ENCODE results near the gene DEK. TPM values are rescaled to one million over a fixed set of nuclear protein-coding genes. Genes with fewer than 3 reads are reported as not detected.

The DEK gene
- total and polyA plus RNA-seq, 8 donors = 13.8 to 34.1 (median 26.0) TPM

GRCh38 chr6:18204691-18205090, 59.6 kb downstream of the DEK start:
- DNase-seq = no peak
- Histone ChIP-seq H3K4me1 (no peaks in the 10 kb centered on the region), H3K36me3 (peaks cover 0 to 6% (median 0%) of the 10 kb centered on the region in 3 donors), H3K4me3 (no peak overlapping the region), H3K27me3 (no peaks in the 10 kb centered on the region), H3K9me3 (no peaks in the 10 kb centered on the region), H3K27ac (no peak overlapping the region)
- no peak for FAIRE-seq
- intact Hi-C loops (cut with DNase I) = no loop called here
- no peak for TF ChIP-seq CTCF (IDR thresholded peaks at IDR 0.05)
- WGBS, 2 donors = 91 to 96% methylated on average over 8 of the region's 8 CpGs
- ATAC-seq = no peak

GRCh38 chr6:18203786-18204185, 60.5 kb downstream of the DEK start:
- TF ChIP-seq CTCF (IDR thresholded peaks at IDR 0.05) = no peak
- DNase-seq (no peak), FAIRE-seq (no peak), ATAC-seq (no peak)
- Histone ChIP-seq H3K9me3 (no peaks in the 10 kb centered on the region), H3K27ac (no peak overlapping the region), H3K4me3 (no peak overlapping the region), H3K36me3 (peaks cover 0 to 6% (median 0%) of the 10 kb centered on the region in 3 donors), H3K27me3 (no peaks in the 10 kb centered on the region), H3K4me1 (no peaks in the 10 kb centered on the region)
- 94 to 95% methylated on average over 6 of the region's 6 CpGs for WGBS, 2 donors
- intact Hi-C loops (cut with DNase I) = no loop called here

- WGBS, 2 donors = 94% methylated on average over 3 of the region's 3 CpGs
- no peak for FAIRE-seq
- no peak for TF ChIP-seq CTCF (IDR thresholded peaks at IDR 0.05)
Observed at GRCh38 chr6:18192026-18192425, 72.3 kb downstream of the DEK start.

GRCh38 chr6:18189196-18189595, 75.1 kb downstream of the DEK start:
- TF ChIP-seq CTCF (IDR thresholded peaks at IDR 0.05) = no peak
- DNase-seq (no peak), ATAC-seq (no peak), FAIRE-seq (no peak)
- Histone ChIP-seq H3K9me3 (no peaks in the 10 kb centered on the region), H3K27me3 (no peaks in the 10 kb centered on the region), H3K27ac (no peak overlapping the region), H3K4me1 (no peaks in the 10 kb centered on the region), H3K36me3 (peaks cover 0 to 7% (median 0%) of the 10 kb centered on the region in 3 donors), H3K4me3 (no peak overlapping the region)
- WGBS, 2 donors = 96 to 98% methylated on average over 2 of the region's 2 CpGs
- intact Hi-C loops (cut with DNase I) = no loop called here

More at GRCh38 chr6:18192026-18192425, 72.3 kb downstream of the DEK start:
- Histone ChIP-seq H3K9me3 (no peaks in the 10 kb centered on the region), H3K27me3 (no peaks in the 10 kb centered on the region), H3K4me3 (no peak overlapping the region), H3K4me1 (no peaks in the 10 kb centered on the region), H3K36me3 (peaks cover 0 to 7% (median 0%) of the 10 kb centered on the region in 3 donors), H3K27ac (no peak overlapping the region)
- intact Hi-C loops (cut with DNase I) = no loop called here
- DNase-seq (no peak), ATAC-seq (no peak)

GRCh38 chr6:18187701-18188100, 76.6 kb downstream of the DEK start:
- ATAC-seq (no peak), FAIRE-seq (no peak), DNase-seq (peak in 1 of 6 donors; percentile 42)
- Histone ChIP-seq H3K4me3 (no peak overlapping the region), H3K27me3 (no peaks in the 10 kb centered on the region), H3K27ac (no peak overlapping the region), H3K9me3 (no peaks in the 10 kb centered on the region), H3K4me1 (no peaks in the 10 kb centered on the region), H3K36me3 (peaks cover 0 to 7% (median 0%) of the 10 kb centered on the region in 3 donors)
- intact Hi-C loops (cut with DNase I) = no loop called here
- 92 to 94% methylated on average over 10 of the region's 10 CpGs for WGBS, 2 donors
- TF ChIP-seq CTCF (IDR thresholded peaks at IDR 0.05) = no peak

Measured in pancreas (tissue), 10 donors.